DOHH2 (cell line): ENCODE measurements around the gene ALK.

Experiments used
- EZH2phosphoT487 ChIP-seq: fragments of 200-600 bp; sonication (generic); IDR thresholded peaks from 2 replicates; pipeline ENCODE4 v1.6.1; 2017; ENCODE audit warnings: borderline replicate concordance, mild to moderate bottlenecking, antibody characterized with exemption, low read length, moderate library complexity, mixed read lengths
- TF ChIP-seq, protein P1 (sequence below): fragments of 200-600 bp; sonication (generic); IDR thresholded peaks from one replicate; pipeline ENCODE4 v1.5.1; 2014; ENCODE audit warnings: antibody characterized with exemption, mild to moderate bottlenecking, low read depth, low read length; ENCODE audit not compliant: poor library complexity, severe bottlenecking

DNA sequence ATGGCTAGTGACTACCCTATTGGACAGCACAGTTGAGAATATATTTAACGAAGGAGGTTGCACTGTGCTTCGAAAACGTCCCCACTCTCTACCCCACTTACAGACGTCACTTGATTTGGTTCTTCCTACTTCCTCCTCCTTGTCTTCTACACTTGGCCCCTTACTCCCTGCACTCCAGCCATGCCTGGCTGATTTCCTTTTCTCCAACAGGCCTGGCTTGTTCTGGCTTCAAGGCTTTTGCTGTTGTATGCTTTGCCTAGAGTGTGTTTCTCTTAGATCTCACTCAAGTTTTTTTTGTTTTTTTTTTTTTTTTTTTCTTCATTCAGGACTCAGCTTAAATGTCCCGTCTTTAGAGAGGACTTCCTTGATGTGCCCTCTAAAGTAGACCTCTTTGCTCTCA is 469.4 kb downstream of the ALK start:
- TF ChIP-seq, protein P1, sequence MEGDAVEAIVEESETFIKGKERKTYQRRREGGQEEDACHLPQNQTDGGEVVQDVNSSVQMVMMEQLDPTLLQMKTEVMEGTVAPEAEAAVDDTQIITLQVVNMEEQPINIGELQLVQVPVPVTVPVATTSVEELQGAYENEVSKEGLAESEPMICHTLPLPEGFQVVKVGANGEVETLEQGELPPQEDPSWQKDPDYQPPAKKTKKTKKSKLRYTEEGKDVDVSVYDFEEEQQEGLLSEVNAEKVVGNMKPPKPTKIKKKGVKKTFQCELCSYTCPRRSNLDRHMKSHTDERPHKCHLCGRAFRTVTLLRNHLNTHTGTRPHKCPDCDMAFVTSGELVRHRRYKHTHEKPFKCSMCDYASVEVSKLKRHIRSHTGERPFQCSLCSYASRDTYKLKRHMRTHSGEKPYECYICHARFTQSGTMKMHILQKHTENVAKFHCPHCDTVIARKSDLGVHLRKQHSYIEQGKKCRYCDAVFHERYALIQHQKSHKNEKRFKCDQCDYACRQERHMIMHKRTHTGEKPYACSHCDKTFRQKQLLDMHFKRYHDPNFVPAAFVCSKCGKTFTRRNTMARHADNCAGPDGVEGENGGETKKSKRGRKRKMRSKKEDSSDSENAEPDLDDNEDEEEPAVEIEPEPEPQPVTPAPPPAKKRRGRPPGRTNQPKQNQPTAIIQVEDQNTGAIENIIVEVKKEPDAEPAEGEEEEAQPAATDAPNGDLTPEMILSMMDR: no peak
- no peak for TF ChIP-seq EZH2phosphoT487
